ENCODE results near the gene KRT38. TPM values are rescaled to one million over a fixed set of nuclear protein-coding genes. Genes with fewer than 3 reads are reported as not detected.

Gene KRT38
- total RNA-seq, 1 experiment from 2014 or later: not detected

GRCh38 chr17:41411072-41411840 lies 29.5 kb downstream of the KRT38 start:
- DNase-seq: no peak
- no peak overlapping the region for H3K4me3 ChIP-seq (ENCODE audit: low read depth, low read length)
- no peak overlapping the region for H3K27ac Mint-ChIP-seq (ENCODE audit: unreplicated experiment)
- H3K4me1 ChIP-seq: peaks cover 34% of the 10 kb centered on the region
- no peaks in the 10 kb centered on the region for H3K27me3 ChIP-seq (replicated peaks; ENCODE audit: control insufficient read depth, insufficient read depth, low read length)
- BruUV-seq (replicated peaks): no TSS peak
- ChIA-PET CTCF (no interaction called here), POLR2A (no interaction called here)
- H3K4me3 Mint-ChIP-seq (ENCODE audit: unreplicated experiment): no peak overlapping the region
- peaks cover 43% of the 10 kb centered on the region for H3K4me1 Mint-ChIP-seq (ENCODE audit: low read depth, unreplicated experiment)
- H3K27me3 Mint-ChIP-seq (ENCODE audit: insufficient read depth, unreplicated experiment): no peaks in the 10 kb centered on the region
- no peak for TF ChIP-seq CTCF (IDR thresholded peaks at IDR 0.05; ENCODE audit: insufficient read depth in 1 of 2, low read depth in 1 of 2, low read length in 1 of 2, severe bottlenecking in 1 of 2, unreplicated experiment in 1 of 2)
- no peaks in the 10 kb centered on the region for H3K36me3 Mint-ChIP-seq (ENCODE audit: insufficient read depth, unreplicated experiment)
- H3K9me3 Mint-ChIP-seq (ENCODE audit: unreplicated experiment): no peaks in the 10 kb centered on the region
- intact Hi-C loops (cut with micrococcal nuclease; ENCODE audit: unreplicated experiment): loop anchor here (10.0 kb wide), 2 partner anchors 56 to 114 kb away; partner anchors contain the start of genes KRT19 and KRT33A
- H3K36me3 ChIP-seq (ENCODE audit: control insufficient read depth, insufficient read depth, low read length): no peaks in the 10 kb centered on the region
- H3K9me3 ChIP-seq: no peaks in the 10 kb centered on the region

GRCh38 chr17:41407226-41407625 lies 33.6 kb downstream of the KRT38 start:
- intact Hi-C loops (cut with micrococcal nuclease; ENCODE audit: unreplicated experiment): loop anchor here (5.0 kb wide), 1 partner anchor 240 kb away; no protein-coding TSS in a partner anchor
- CTCF ChIA-PET: interaction anchor here (0.5 to 2.1 kb wide), 3 partner anchors 11 to 142 kb away, joined by 3 to 12 read pairs (median 6); no protein-coding TSS in a partner anchor
- TF ChIP-seq CTCF (IDR thresholded peaks at IDR 0.05; ENCODE audit: insufficient read depth in 1 of 2, low read depth in 1 of 2, low read length in 1 of 2, severe bottlenecking in 1 of 2, unreplicated experiment in 1 of 2): no peak

DNA sequence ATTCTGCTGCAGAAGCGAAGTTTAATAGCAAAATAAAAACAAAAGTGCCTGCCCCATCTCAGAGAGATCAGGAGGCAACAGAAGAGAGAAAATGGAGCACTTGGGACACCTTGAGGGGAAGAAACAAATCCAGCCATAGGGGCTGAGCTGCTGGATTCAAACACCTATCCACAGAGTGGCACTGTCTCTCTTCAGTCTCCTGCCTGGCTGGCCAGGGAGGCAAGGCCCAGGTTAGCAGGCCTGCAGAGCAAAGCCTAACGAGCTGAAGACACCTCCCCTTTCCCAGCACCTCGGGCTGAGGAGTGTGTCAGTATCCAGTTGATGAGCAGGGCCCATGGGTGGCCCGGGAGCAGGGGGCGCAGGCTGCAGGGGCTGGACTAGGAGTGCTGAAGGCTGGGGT lies 34.6 kb downstream of the KRT38 start:
- DNase-seq: peak; percentile 48 to 66
- Mint-ChIP-seq H3K36me3 (ENCODE audit: insufficient read depth, unreplicated experiment) (no peaks in the 10 kb centered on the region), H3K27me3 (ENCODE audit: insufficient read depth, unreplicated experiment) (no peaks in the 10 kb centered on the region), H3K4me3 (ENCODE audit: unreplicated experiment) (no peak overlapping the region), H3K4me1 (ENCODE audit: low read depth, unreplicated experiment) (peaks cover 9% of the 10 kb centered on the region), H3K27ac (ENCODE audit: unreplicated experiment) (no peak overlapping the region), H3K9me3 (ENCODE audit: unreplicated experiment) (no peaks in the 10 kb centered on the region)
- no peaks in the 10 kb centered on the region for H3K27me3 ChIP-seq (replicated peaks; ENCODE audit: control insufficient read depth, insufficient read depth, low read length)
- ChIA-PET POLR2A (no interaction called here), CTCF (interaction anchor here (0.9 to 2.1 kb wide), 12 partner anchors 12 to 259 kb away, joined by 3 to 12 read pairs (median 4); no protein-coding TSS in a partner anchor)
- peaks cover 7% of the 10 kb centered on the region; the same call in 1 of the 2 replicates for H3K4me1 ChIP-seq
- no peaks in the 10 kb centered on the region for H3K36me3 ChIP-seq (ENCODE audit: control insufficient read depth, insufficient read depth, low read length)
- no peak overlapping the region for H3K4me3 ChIP-seq (ENCODE audit: low read depth, low read length)
- no peaks in the 10 kb centered on the region for H3K9me3 ChIP-seq
- peak; percentile 14 to 46 for TF ChIP-seq CTCF (IDR thresholded peaks at IDR 0.05; ENCODE audit: insufficient read depth in 1 of 2, low read depth in 1 of 2, low read length in 1 of 2, severe bottlenecking in 1 of 2, unreplicated experiment in 1 of 2)
- BruUV-seq (replicated peaks): no TSS peak
- intact Hi-C loops (cut with micrococcal nuclease; ENCODE audit: unreplicated experiment): loop anchor here (5.0 kb wide), 1 partner anchor 241 kb away; no protein-coding TSS in a partner anchor

More at GRCh38 chr17:41407226-41407625, 33.6 kb downstream of the KRT38 start:
- Mint-ChIP-seq H3K36me3 (ENCODE audit: insufficient read depth, unreplicated experiment) (no peaks in the 10 kb centered on the region), H3K4me3 (ENCODE audit: unreplicated experiment) (no peak overlapping the region), H3K4me1 (ENCODE audit: low read depth, unreplicated experiment) (peaks cover 12% of the 10 kb centered on the region), H3K9me3 (ENCODE audit: unreplicated experiment) (no peaks in the 10 kb centered on the region), H3K27me3 (ENCODE audit: insufficient read depth, unreplicated experiment) (no peaks in the 10 kb centered on the region), H3K27ac (ENCODE audit: unreplicated experiment) (no peak overlapping the region)
- Histone ChIP-seq H3K27me3 (replicated peaks; ENCODE audit: control insufficient read depth, insufficient read depth, low read length) (no peaks in the 10 kb centered on the region), H3K4me1 (peaks cover 7% of the 10 kb centered on the region; the same call in 1 of the 2 replicates), H3K4me3 (ENCODE audit: low read depth, low read length) (no peak overlapping the region), H3K9me3 (no peaks in the 10 kb centered on the region), H3K36me3 (ENCODE audit: control insufficient read depth, insufficient read depth, low read length) (no peaks in the 10 kb centered on the region)
- POLR2A ChIA-PET: no interaction called here
- DNase-seq: no peak
- BruUV-seq (replicated peaks): no TSS peak
